PC-3 (cell line): ENCODE measurements around the gene RNF121. TPM values are rescaled to one million over a fixed set of nuclear protein-coding genes. Genes with fewer than 3 reads are reported as not detected.

Experiments used
- ATAC-seq: fragments of 200-7000 bp; cut with Tn5 transposase; 2 replicates; pipeline ENCODE4 v1.9.1; 2020; ENCODE audit warnings: mild to moderate bottlenecking, moderate library complexity
- BruUV-seq: library from RNA; stranded (reverse); fragments of 400-500 nt; replicated peaks from 2 replicates; lab custom pipeline; 2021; lab: Mats Ljungman, UMichigan
- CTCF ChIA-PET: fragments of 300-600 bp; sonication (Branson Sonifier 250); formaldehyde crosslinking; loops from one replicate; lab custom pipeline; 2022; ENCODE audit warnings: antibody characterized with exemption; lab: Charles Lee
- POLR2A ChIA-PET: fragments of 300-600 bp; sonication (Branson Sonifier 250); formaldehyde crosslinking; loops from one replicate; lab custom pipeline; 2022; ENCODE audit warnings: antibody characterized with exemption; ENCODE audit not compliant: unreplicated experiment; lab: Charles Lee
- DNase-seq: peaks from one replicate; pipeline ENCODE4 v3.0.0-alpha.2; 2015
- H2AFZ ChIP-seq: fragments of 300-600 bp; sonication (generic); 2 replicates; pipeline ENCODE4 v1.6.0; 2016; ENCODE audit warnings: antibody characterized with exemption, low read length
- H3F3A ChIP-seq: fragments of 300-600 bp; sonication (generic); one replicate; pipeline ENCODE4 v1.6.0; 2017; ENCODE audit warnings: antibody characterized with exemption, low read length, control low read depth, mild to moderate bottlenecking; ENCODE audit not compliant: unreplicated experiment
- H3K27ac ChIP-seq: fragments of 300-600 bp; sonication (generic); 2 replicates; pipeline ENCODE4 v1.5.1; 2016; ENCODE audit warnings: mild to moderate bottlenecking, low read length
- H3K27me3 ChIP-seq: fragments of 300-600 bp; sonication (generic); 2 replicates; pipeline ENCODE4 v1.6.1; 2016; ENCODE audit warnings: low read length, mixed read lengths
- H3K36me3 ChIP-seq: fragments of 300-600 bp; sonication (generic); 2 replicates; pipeline ENCODE4 v1.6.1; 2016; ENCODE audit warnings: low read depth, mixed run types, low read length, mixed read lengths
- H3K4me1 ChIP-seq: fragments of 300-600 bp; sonication (generic); 2 replicates; pipeline ENCODE4 v1.5.1; 2016; ENCODE audit warnings: low read length; ENCODE audit not compliant: insufficient read depth
- H3K4me2 ChIP-seq: fragments of 300-600 bp; sonication (generic); 2 replicates; pipeline ENCODE4 v1.6.0; 2016; ENCODE audit warnings: low read length
- H3K4me3 ChIP-seq: fragments of 300-600 bp; sonication (generic); 2 replicates; pipeline ENCODE4 v1.5.1; 2016; ENCODE audit warnings: mild to moderate bottlenecking, low read length, mixed read lengths
- H3K79me2 ChIP-seq: fragments of 300-600 bp; sonication (generic); 2 replicates; pipeline ENCODE4 v1.6.1; 2017; ENCODE audit warnings: low read length, mixed read lengths
- H3K9ac ChIP-seq: fragments of 300-600 bp; sonication (generic); 2 replicates; pipeline ENCODE4 v1.6.0; 2016; ENCODE audit warnings: mild to moderate bottlenecking, low read length
- H3K9me2 ChIP-seq: fragments of 300-600 bp; sonication (generic); replicated peaks from 2 replicates; pipeline ENCODE4 v1.6.1; 2016; ENCODE audit warnings: mixed run types, low read length, mixed read lengths
- H3K9me3 ChIP-seq: fragments of 300-600 bp; sonication (generic); 2 replicates; pipeline ENCODE4 v1.6.1; 2016; ENCODE audit warnings: low read length, mixed read lengths
- H4K20me1 ChIP-seq: fragments of 300-600 bp; sonication (generic); 2 replicates; pipeline ENCODE4 v1.6.1; 2016; ENCODE audit warnings: low read length, mixed read lengths
- CTCF ChIP-seq: fragments of 300-600 bp; sonication (generic); conservative IDR thresholded peaks from 2 replicates; pipeline ENCODE4 v1.5.1; 2017; ENCODE audit warnings: antibody characterized with exemption, low read depth, mild to moderate bottlenecking, low read length
- EZH2 ChIP-seq: fragments of 300-600 bp; sonication (generic); IDR thresholded peaks from one replicate; pipeline ENCODE4 v1.6.1; 2017; ENCODE audit warnings: antibody characterized with exemption, mild to moderate bottlenecking, low read length; ENCODE audit not compliant: unreplicated experiment
- EZH2phosphoT487 ChIP-seq: fragments of 300-600 bp; sonication (generic); IDR thresholded peaks from 2 replicates; pipeline ENCODE4 v1.6.1; 2018; ENCODE audit warnings: mild to moderate bottlenecking, antibody characterized with exemption, low read length, borderline replicate concordance
- intact Hi-C: fragments of 100-400 bp; cut with micrococcal nuclease; formaldehyde crosslinking; loops from 2 replicates; pipeline ENCODE4 v1.9.0; 2023
- total RNA-seq: library from RNA; depleted of rRNA; stranded (reverse); fragments of >200 nt; gene quantifications from 2 replicates; pipeline ENCODE4 v1.2.3, GENCODE V29; 2014

RNF121 gene
- total RNA-seq, 1 experiment from 2014 or later = 40.2 TPM

- intact Hi-C loops = no loop called here
- no peak for TF ChIP-seq CTCF
- no peak for TF ChIP-seq EZH2
- TF ChIP-seq EZH2phosphoT487 = no peak
- peaks cover 80% of the 10 kb centered on the region for H3K79me2 ChIP-seq
- H3K4me1 ChIP-seq = peaks cover 46% of the 10 kb centered on the region
- POLR2A ChIA-PET = no interaction called here
- no peaks in the 10 kb centered on the region for H4K20me1 ChIP-seq
- H3K9ac ChIP-seq = no peak overlapping the region
- CTCF ChIA-PET = interaction anchor here (0.6 kb wide), 1 partner anchor 18 kb away, joined by 4 read pairs; no protein-coding TSS in a partner anchor
- H3F3A ChIP-seq = peaks cover 11% of the 10 kb centered on the region
- no peaks in the 10 kb centered on the region for H3K36me3 ChIP-seq
- no peak overlapping the region for H2AFZ ChIP-seq
- H3K4me2 ChIP-seq = peak overlapping the region; percentile 45
- H3K9me3 ChIP-seq = no peaks in the 10 kb centered on the region
- peak overlapping the region; percentile 47 for H3K27ac ChIP-seq
- H3K9me2 ChIP-seq = no peaks in the 10 kb centered on the region
- BruUV-seq = no TSS peak
- ATAC-seq (peak; percentile 82), DNase-seq (peak; percentile 76)
- no peak overlapping the region for H3K4me3 ChIP-seq
- H3K27me3 ChIP-seq = no peaks in the 10 kb centered on the region
Observed at GRCh38 chr11:71946144-71946571, 17.3 kb downstream of the RNF121 start.

GRCh38 chr11:71947498-71947897, 18.7 kb downstream of the RNF121 start:
- BruUV-seq = no TSS peak
- H3K4me2 ChIP-seq = no peak overlapping the region
- ATAC-seq (no peak), DNase-seq (no peak)
- no peaks in the 10 kb centered on the region for H3K9me2 ChIP-seq
- H2AFZ ChIP-seq = no peak overlapping the region
- H4K20me1 ChIP-seq = no peaks in the 10 kb centered on the region
- TF ChIP-seq EZH2 (no peak), CTCF (no peak), EZH2phosphoT487 (no peak)
- H3K36me3 ChIP-seq = no peaks in the 10 kb centered on the region
- no peaks in the 10 kb centered on the region for H3K9me3 ChIP-seq
- H3K9ac ChIP-seq = no peak overlapping the region
- H3F3A ChIP-seq = peaks cover 11% of the 10 kb centered on the region
- H3K4me1 ChIP-seq = peaks cover 46% of the 10 kb centered on the region
- peaks cover 80% of the 10 kb centered on the region for H3K79me2 ChIP-seq
- no peak overlapping the region for H3K27ac ChIP-seq
- no peaks in the 10 kb centered on the region for H3K27me3 ChIP-seq
- no peak overlapping the region for H3K4me3 ChIP-seq
- CTCF ChIA-PET = no interaction called here
- intact Hi-C loops = no loop called here
- POLR2A ChIA-PET = no interaction called here

GRCh38 chr11:71948314-71949027, 19.6 kb downstream of the RNF121 start:
- Histone ChIP-seq H3K36me3 (no peaks in the 10 kb centered on the region), H2AFZ (no peak overlapping the region), H3K79me2 (peaks cover 82% of the 10 kb centered on the region), H3K4me1 (peaks cover 46% of the 10 kb centered on the region), H4K20me1 (no peaks in the 10 kb centered on the region), H3K4me3 (no peak overlapping the region), H3K27me3 (no peaks in the 10 kb centered on the region), H3K4me2 (no peak overlapping the region), H3F3A (peaks cover 11% of the 10 kb centered on the region), H3K9me3 (no peaks in the 10 kb centered on the region), H3K9ac (no peak overlapping the region), H3K27ac (no peak overlapping the region), H3K9me2 (no peaks in the 10 kb centered on the region)
- intact Hi-C loops = no loop called here
- ChIA-PET POLR2A (no interaction called here), CTCF (interaction anchor here (0.6 kb wide), 1 partner anchor 342 kb away, joined by 3 read pairs; no protein-coding TSS in a partner anchor)
- ATAC-seq = no peak
- no peak for DNase-seq
- TF ChIP-seq EZH2 = no peak
- TF ChIP-seq EZH2phosphoT487 = no peak
- TF ChIP-seq CTCF = no peak
- BruUV-seq = no TSS peak
